Measurements from ENCODE around the gene MRM1. TPM values are rescaled to one million over a fixed set of nuclear protein-coding genes. Genes with fewer than 3 reads are reported as not detected.

MRM1 gene
- total and polyA plus RNA-seq, 2 experiments from 2014 or later, result 7.6 to 20.4 TPM

GRCh38 chr17:36653856-36654255 is 52.5 kb downstream of the MRM1 start:
- peaks cover 30% of the 10 kb centered on the region for H3K27me3 Mint-ChIP-seq (ENCODE audit: insufficient read depth, low read depth, poor library complexity)
- no peaks in the 10 kb centered on the region for H3K36me3 Mint-ChIP-seq (ENCODE audit: low read depth)
- peaks cover 5% of the 10 kb centered on the region; the same call in 1 of the 2 replicates for H3K27me3 ChIP-seq (ENCODE audit: insufficient read depth)
- ATAC-seq (no peak), DNase-seq (ENCODE audit: low spot score) (no peak)
- H2AFZ ChIP-seq, result no peak overlapping the region
- no peaks in the 10 kb centered on the region for H3K79me2 ChIP-seq (replicated peaks; ENCODE audit: insufficient read depth)
- peaks cover 35% of the 10 kb centered on the region for H3K4me1 Mint-ChIP-seq
- no peak overlapping the region for H3K27ac Mint-ChIP-seq
- no peaks in the 10 kb centered on the region for H4K20me1 ChIP-seq (replicated peaks; ENCODE audit: insufficient read depth)
- TF ChIP-seq CREB1 (CRISPR knock-in tag; IDR thresholded peaks at IDR 0.05; ENCODE audit: low read depth) (no peak), EZH2phosphoT487 (IDR thresholded peaks at IDR 0.05; ENCODE audit: unreplicated experiment) (no peak), ZNF331 (CRISPR knock-in tag; IDR thresholded peaks at IDR 0.05; ENCODE audit: low read depth) (no peak), REST (IDR thresholded peaks at IDR 0.05; ENCODE audit: unreplicated experiment) (no peak), ZNF462 (CRISPR knock-in tag; IDR thresholded peaks at IDR 0.05) (no peak), POLR2AphosphoS5 (IDR thresholded peaks at IDR 0.05; ENCODE audit: low read depth) (no peak), CTCF (conservative IDR thresholded peaks at IDR 0.05; ENCODE audit: low read depth in 2 of 2) (no peak), EZH2 (IDR thresholded peaks at IDR 0.05; ENCODE audit: low read depth, unreplicated experiment) (no peak), JUNB (IDR thresholded peaks at IDR 0.05; ENCODE audit: unreplicated experiment) (no peak), ETS1 (IDR thresholded peaks at IDR 0.05) (no peak), NANOG (IDR thresholded peaks at IDR 0.05; ENCODE audit: borderline replicate concordance) (no peak), ZNF114 (CRISPR knock-in tag; IDR thresholded peaks at IDR 0.05) (no peak), STAT1 (IDR thresholded peaks at IDR 0.05; ENCODE audit: unreplicated experiment) (no peak)
- no peak overlapping the region for H3K27ac ChIP-seq (ENCODE audit: low read depth)
- H3F3A ChIP-seq (replicated peaks; ENCODE audit: low read depth), result no peaks in the 10 kb centered on the region
- H3K4me3 Mint-ChIP-seq, result no peak overlapping the region
- H3K4me1 ChIP-seq (ENCODE audit: insufficient read depth), result peaks cover 17% of the 10 kb centered on the region; the same call in 1 of the 2 replicates
- no peaks in the 10 kb centered on the region for H3K9me2 ChIP-seq (ENCODE audit: insufficient read depth)
- H3K9me3 Mint-ChIP-seq, result no peaks in the 10 kb centered on the region; the same call in 2 of the 3 replicates
- H3K4me3 ChIP-seq, result no peak overlapping the region
- no peaks in the 10 kb centered on the region for H3K36me3 ChIP-seq (ENCODE audit: insufficient read depth)
- no peak overlapping the region for H3K4me2 ChIP-seq
